HL-60 (cell line): ENCODE measurements around the gene ZNF718.

ENCODE experiments used
- CTCF ChIP-seq: IDR thresholded peaks from one replicate; pipeline ENCODE4 v1.5.1; 2011; ENCODE audit warnings: low read length, control low read depth, inconsistent platforms; ENCODE audit not compliant: insufficient read depth
- GABPA ChIP-seq: IDR thresholded peaks from 2 replicates; pipeline ENCODE4 v1.6.1; 2012; ENCODE audit warnings: low read depth
- POLR2AphosphoS5 ChIP-seq: IDR thresholded peaks from 2 replicates; pipeline ENCODE4 v1.6.1; 2012; ENCODE audit warnings: low read depth
- REST ChIP-seq: IDR thresholded peaks from 2 replicates; pipeline ENCODE4 v1.6.1; 2012; ENCODE audit warnings: low read depth; ENCODE audit not compliant: insufficient replicate concordance

- no peak for TF ChIP-seq GABPA
- TF ChIP-seq CTCF, result no peak
- TF ChIP-seq REST, result no peak
- no peak for TF ChIP-seq POLR2AphosphoS5
Measured at GRCh38 chr4:138935-139334, 14.6 kb downstream of the ZNF718 start.
